GM11168 (cell line): Measurements from ENCODE around the gene MS4A18.

Experiments used
- in situ Hi-C: fragments of 300-500 bp; cut with MboI; formaldehyde crosslinking; loops from one replicate; pipeline ENCODE4 v1.12.0; 2022; ENCODE audit warnings: low sequenced_read_pairs; ENCODE audit not compliant: unreplicated experiment

MS4A18 gene

DNA sequence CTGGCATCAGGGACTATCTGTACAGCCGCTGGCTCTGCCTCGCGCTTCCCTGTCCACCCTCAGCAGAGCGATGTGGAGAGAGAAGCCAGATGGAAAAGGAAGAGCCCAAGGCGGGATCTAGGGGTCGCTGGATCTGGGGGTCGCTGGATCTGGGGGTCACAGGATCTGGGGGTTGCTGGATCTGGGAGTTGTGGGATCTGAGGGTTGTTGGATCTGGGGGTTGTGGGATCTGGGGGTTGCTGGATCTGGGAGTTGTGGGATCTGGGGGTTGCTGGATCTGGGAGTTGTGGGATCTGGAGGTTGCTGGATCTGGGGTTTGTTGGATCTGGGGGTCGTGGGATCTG lies 58.6 kb downstream of the MS4A18 start:
- in situ Hi-C loops, result no loop called here

DNA sequence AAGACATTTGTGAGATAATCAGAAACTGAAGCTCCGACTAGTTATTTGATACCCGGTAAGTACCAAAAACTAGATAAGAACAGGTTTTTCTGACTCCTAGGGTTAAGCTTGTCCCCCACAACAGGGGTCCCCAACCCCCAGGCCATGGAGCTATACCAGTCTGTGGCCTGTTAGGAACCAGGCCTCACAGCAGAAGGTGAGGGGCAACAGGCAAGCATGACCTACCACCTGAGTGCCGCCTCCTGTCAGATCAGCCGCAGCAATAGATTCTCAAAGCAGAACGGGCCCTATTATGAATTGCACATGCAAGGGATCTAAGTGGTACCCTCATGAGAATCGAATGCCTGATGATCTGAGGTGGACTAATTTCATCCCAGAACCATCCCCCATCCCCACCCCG lies 59.4 kb downstream of the MS4A18 start:
- in situ Hi-C loops, result no loop called here

DNA sequence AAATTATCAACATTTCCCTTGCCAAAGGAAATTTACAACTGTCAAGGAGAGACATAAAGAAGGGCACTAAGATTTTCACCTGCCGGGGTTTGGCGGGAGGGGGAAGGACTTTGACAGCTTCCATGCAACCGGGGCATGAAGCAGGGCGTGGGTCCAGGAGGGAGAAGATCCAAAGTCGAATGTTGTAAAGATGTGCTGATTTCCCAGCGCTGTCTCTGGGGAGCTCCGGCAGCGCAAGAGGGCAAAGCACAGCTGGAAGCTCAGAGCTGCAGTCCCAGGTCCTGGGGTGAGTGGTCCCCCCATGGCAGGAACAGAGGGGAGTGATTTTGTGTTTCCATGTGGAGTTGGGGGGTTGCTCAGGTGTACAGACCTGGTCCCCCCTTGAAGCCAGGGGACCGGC lies 60.6 kb downstream of the MS4A18 start, which contains the start of gene MS4A10:
Gene MS4A10, plus strand, starts transcription at position 198 of the 400 bp plus-strand sequence. CDS start 5,003 bp downstream, outside the sequence.
- in situ Hi-C loops, result no loop called here

DNA sequence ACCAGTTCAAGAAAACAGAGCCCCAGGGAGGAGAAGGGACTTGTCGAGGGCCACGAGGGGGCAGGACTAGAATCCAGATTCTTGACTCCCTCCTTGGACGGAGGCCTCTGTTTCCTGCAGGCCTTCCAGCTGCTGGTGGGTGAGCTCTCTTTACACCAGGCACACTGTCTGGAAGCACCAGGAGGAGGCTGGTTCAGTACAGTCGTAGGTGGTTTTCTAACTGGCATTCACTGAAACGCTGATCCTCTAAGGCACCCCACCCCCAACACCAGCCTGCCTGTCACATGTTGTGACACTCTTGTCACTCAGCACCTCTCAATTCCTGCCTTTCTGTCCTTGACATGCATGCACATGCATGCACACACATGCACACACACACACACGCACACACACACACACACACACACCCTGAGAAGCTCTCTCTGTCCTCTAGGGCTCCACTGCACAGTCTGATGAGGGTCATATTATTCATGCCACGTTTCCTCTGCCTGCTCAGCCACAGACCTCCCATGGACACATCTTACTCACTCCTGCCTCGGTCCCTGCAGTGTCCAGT lies 61.4 kb downstream of the MS4A18 start:
- in situ Hi-C loops, result no loop called here

DNA sequence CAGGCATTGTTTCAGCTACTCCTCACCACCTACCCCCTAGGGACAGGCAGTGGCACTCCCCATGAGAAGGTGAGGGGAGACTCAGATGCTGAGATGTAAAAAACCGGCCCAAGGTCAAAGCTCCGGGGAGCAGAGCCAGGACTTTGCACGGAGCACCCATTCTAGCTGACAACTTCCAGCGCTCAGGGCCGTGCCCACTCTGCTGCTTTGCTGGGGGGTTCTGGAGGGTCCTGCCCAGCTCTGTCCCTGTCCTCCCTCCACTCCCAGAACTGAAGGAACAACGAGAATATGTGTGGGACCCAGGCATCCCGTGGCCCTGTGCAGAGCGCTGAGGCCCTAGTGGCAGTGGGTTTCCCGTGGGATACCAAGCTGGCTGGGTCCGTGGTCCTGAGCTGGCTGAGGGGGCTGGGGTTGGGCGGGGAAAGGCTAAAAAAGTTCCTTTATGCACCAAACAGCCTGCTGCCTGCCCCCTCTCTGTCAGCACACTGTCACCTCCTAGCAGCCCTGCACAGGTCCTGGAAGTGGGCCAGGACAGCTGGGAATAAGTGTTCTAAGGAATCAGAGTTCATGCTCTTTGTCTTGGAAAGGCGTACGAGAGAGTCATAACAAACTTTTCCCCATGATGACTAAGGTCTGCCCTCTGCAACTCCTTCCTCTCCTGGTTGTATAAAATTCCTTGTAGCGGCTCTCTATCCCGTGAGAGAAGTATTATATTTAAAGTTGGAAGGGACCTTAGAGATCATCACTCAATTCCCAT lies 62.5 kb downstream of the MS4A18 start:
- in situ Hi-C loops, result no loop called here

DNA sequence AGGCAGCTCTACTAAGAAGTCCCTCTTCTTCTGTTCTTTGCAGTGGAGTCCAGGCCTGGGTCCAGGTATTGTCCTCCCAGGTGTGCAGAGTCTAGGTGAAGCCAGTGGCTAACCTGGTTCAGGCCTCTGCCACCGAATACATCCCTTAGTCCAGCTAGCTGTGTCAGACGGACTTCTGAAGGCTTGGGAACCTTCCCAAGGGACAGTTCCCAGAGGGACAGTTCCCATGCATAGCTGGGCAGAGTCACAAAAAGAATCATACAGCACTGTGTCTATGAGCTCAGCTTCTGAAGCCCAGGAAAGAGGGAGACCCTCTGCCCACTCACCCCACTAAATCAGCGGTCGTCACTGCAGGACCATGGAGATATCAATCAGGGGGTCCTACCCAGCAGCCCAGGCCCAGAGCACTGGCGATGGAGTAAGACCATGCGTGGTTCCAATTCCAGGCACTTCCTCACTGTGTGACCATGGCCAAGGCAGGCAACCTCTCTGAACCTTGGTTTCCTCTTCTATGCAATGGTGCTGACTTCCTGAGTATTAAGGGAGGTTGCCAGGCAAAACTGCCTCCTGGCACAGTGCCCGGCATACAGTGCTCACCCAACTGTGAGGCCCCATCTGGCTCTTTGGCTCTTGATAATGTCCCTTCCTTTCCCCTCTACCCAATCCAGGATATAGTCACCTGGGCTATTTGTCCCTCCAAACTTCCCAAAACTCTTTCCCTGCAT lies 64.0 kb downstream of the MS4A18 start:
- in situ Hi-C loops, result no loop called here

DNA sequence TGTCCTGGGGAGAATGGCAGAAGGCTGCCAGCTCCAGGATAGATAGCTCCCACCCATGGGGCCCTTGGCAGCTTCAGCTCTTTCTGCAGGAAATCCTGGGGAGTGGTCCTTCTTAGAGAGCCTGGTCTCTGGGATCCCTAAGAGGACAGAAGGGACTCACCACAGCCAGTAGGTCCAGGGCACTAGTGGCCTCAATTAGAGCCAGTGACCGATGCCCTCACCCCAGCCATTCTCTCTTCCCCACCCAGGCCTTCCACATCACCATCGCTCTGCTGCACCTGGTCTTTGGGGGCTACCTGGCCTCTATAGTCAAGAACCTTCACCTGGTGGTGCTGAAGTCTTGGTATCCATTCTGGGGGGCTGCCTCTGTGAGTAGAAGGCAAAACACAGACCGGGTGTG lies 66.2 kb downstream of the MS4A18 start:
- in situ Hi-C loops, result no loop called here

DNA sequence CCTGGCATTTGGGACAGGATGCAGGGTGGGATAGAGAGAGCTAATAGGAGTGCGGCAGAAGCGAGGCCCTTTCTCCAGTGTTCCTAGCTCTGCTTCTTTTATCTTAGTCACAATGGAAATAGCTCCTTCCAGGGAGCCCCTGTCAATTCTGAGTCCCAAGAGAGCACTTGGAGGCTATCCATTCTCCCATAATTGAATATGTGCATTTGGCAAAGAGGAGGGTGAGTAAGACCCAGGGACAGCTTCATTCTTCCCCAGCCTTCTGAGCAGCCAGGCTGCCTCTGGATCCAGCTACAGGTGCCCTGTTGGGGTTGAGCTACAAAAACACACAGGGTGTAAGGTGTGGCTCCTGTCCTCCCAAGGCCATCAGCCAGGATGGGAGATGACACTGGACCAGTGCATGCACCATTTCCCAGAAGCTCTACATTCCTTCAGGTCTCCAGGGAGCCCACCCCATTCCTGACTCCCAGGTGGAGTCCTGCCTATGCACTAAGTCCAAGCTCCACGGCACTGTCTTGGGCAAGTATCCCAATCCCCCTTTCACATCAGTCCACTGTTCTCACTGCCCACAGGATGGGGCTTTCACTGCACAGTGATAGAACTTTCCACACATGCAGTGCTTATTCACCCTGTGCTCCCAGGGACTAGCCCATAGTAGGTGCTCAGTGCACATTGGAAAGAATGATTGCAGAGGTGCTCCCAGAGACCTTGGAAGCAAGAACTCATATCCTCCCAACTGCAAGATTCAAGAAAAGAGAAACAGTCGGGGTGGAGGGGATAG lies 66.8 kb downstream of the MS4A18 start:
- in situ Hi-C loops, result no loop called here

DNA sequence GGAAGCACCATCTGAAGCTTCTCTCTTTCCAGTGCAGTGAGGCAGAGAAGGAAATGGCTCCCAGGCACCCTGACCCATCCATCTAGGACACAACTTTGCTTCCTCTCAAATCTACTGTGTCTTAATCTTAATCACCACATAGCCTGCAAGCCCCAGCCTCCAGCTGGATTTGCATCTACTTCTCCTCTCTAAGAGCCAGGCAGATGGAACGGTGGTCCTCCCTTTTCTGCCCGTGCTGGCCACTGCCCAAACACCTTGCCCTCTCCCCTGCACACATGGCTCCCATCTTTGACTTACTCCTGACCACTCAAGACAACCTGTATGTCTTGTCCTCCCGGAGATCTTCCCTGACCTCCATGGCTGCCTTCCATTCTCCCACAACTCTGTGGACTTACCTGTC lies 68.0 kb downstream of the MS4A18 start:
- in situ Hi-C loops, result no loop called here
